GM19397 (cell line): Measurements from ENCODE around the gene LTBP3.
A peak's percentile ranks its signal among the peaks of the same experiment; 100 is the strongest.

ENCODE experiments used
- ATAC-seq: cut with Tn5 transposase; IDR thresholded peaks from one replicate; pipeline ENCODE4 v1.9.1; 2021; ENCODE audit warnings: mild to moderate bottlenecking, moderate library complexity; ENCODE audit not compliant: unreplicated experiment

Gene LTBP3

GRCh38 chr11:65555693-65556231, 2.4 kb downstream of the LTBP3 start:
- no peak for ATAC-seq

- no peak for ATAC-seq
These were observed 3.2 kb downstream of the LTBP3 start for GRCh38 chr11:65554842-65555430.

- ATAC-seq: no peak
These were observed 3.9 kb downstream of the LTBP3 start for GRCh38 chr11:65554057-65554818.

- no peak for ATAC-seq
These were observed 4.7 kb downstream of the LTBP3 start for GRCh38 chr11:65553301-65554001.

- ATAC-seq: no peak
These were observed 5.7 kb downstream of the LTBP3 start for GRCh38 chr11:65552388-65552951.

- ATAC-seq: no peak
These were observed 6.4 kb downstream of the LTBP3 start for GRCh38 chr11:65551572-65552387.

- no peak for ATAC-seq
These were observed 9.1 kb downstream of the LTBP3 start for GRCh38 chr11:65549096-65549495.

- ATAC-seq: no peak
These were observed 9.8 kb downstream of the LTBP3 start for GRCh38 chr11:65548395-65548794.

GRCh38 chr11:65547446-65548125, 10.6 kb downstream of the LTBP3 start:
- ATAC-seq: no peak

GRCh38 chr11:65546217-65546958, 11.8 kb downstream of the LTBP3 start:
- peak; percentile 73 for ATAC-seq

GRCh38 chr11:65545853-65546216, 12.3 kb downstream of the LTBP3 start:
- ATAC-seq: no peak

- no peak for ATAC-seq
These were observed 15.3 kb downstream of the LTBP3 start for GRCh38 chr11:65542738-65543390.

GRCh38 chr11:65541093-65541982, 16.8 kb downstream of the LTBP3 start:
- no peak for ATAC-seq

GRCh38 chr11:65540290-65541092, 17.7 kb downstream of the LTBP3 start:
- ATAC-seq: peak; percentile 70

- peak; percentile 45 for ATAC-seq
These were observed 18.3 kb downstream of the LTBP3 start for GRCh38 chr11:65539744-65540289.

- no peak for ATAC-seq
These were observed 19.0 kb downstream of the LTBP3 start for GRCh38 chr11:65538915-65539743.
